BLaER1 (cell line): Measurements from ENCODE around the gene NPHP4.
A peak's percentile ranks its signal among the peaks of the same experiment; 100 is the strongest.

Experiments
- H3K27ac ChIP-seq: shearing (Covaris generic); formaldehyde crosslinking; 2 replicates; pipeline ENCODE4 v1.8.1; 2022
- H3K27me3 ChIP-seq: shearing (Covaris generic); formaldehyde crosslinking; 2 replicates; pipeline ENCODE4 v1.8.1; 2022
- H3K36me3 ChIP-seq: shearing (Covaris generic); formaldehyde crosslinking; 2 replicates; pipeline ENCODE4 v1.8.1; 2022
- H3K4me1 ChIP-seq: shearing (Covaris generic); formaldehyde crosslinking; 2 replicates; pipeline ENCODE4 v1.8.1; 2022
- H3K4me2 ChIP-seq: shearing (Covaris generic); formaldehyde crosslinking; 2 replicates; pipeline ENCODE4 v1.8.1; 2022
- H3K4me3 ChIP-seq: shearing (Covaris generic); formaldehyde crosslinking; 2 replicates; pipeline ENCODE4 v1.8.1; 2022
- H3K9ac ChIP-seq: shearing (Covaris generic); formaldehyde crosslinking; 2 replicates; pipeline ENCODE4 v1.8.1; 2022
- H3K9me3 ChIP-seq: shearing (Covaris generic); formaldehyde crosslinking; 2 replicates; pipeline ENCODE4 v1.8.1; 2022
- H4K20me1 ChIP-seq: shearing (Covaris generic); formaldehyde crosslinking; 2 replicates; pipeline ENCODE4 v1.8.1; 2022
- Cebpa-rat ChIP-seq: shearing (Covaris generic); IDR thresholded peaks from 2 replicates; pipeline ENCODE4 v1.8.1; 2022

Gene NPHP4

GRCh38 chr1:5840551-5841001, 151.6 kb downstream of the NPHP4 start:
- Histone ChIP-seq H4K20me1 (no peaks in the 10 kb centered on the region), H3K4me3 (no peak overlapping the region), H3K27me3 (no peaks in the 10 kb centered on the region), H3K27ac (no peak overlapping the region), H3K36me3 (no peaks in the 10 kb centered on the region), H3K4me2 (no peak overlapping the region), H3K9me3 (no peaks in the 10 kb centered on the region), H3K9ac (no peak overlapping the region), H3K4me1 (peaks cover 18% of the 10 kb centered on the region)
- no peak for TF ChIP-seq Cebpa-rat

GRCh38 chr1:5839881-5840550, 152.2 kb downstream of the NPHP4 start:
- Histone ChIP-seq H3K36me3 (no peaks in the 10 kb centered on the region), H3K9me3 (no peaks in the 10 kb centered on the region), H3K4me2 (no peak overlapping the region), H4K20me1 (no peaks in the 10 kb centered on the region), H3K4me1 (peaks cover 24% of the 10 kb centered on the region), H3K9ac (no peak overlapping the region), H3K4me3 (no peak overlapping the region), H3K27me3 (no peaks in the 10 kb centered on the region), H3K27ac (no peak overlapping the region)
- no peak for TF ChIP-seq Cebpa-rat

- no peak for TF ChIP-seq Cebpa-rat
- Histone ChIP-seq H3K4me2 (no peak overlapping the region), H3K9ac (no peak overlapping the region), H4K20me1 (no peaks in the 10 kb centered on the region), H3K27me3 (no peaks in the 10 kb centered on the region), H3K4me3 (no peak overlapping the region), H3K4me1 (peaks cover 31% of the 10 kb centered on the region), H3K9me3 (no peaks in the 10 kb centered on the region), H3K36me3 (no peaks in the 10 kb centered on the region), H3K27ac (no peak overlapping the region)
These were observed 152.9 kb downstream of the NPHP4 start for GRCh38 chr1:5839161-5839880.

GRCh38 chr1:5837976-5838653, 154.1 kb downstream of the NPHP4 start:
- Histone ChIP-seq H3K27me3 (no peaks in the 10 kb centered on the region), H3K27ac (no peak overlapping the region)

GRCh38 chr1:5836776-5837440, 155.3 kb downstream of the NPHP4 start:
- peak overlapping the region; percentile 35; the same call in 1 of the 2 replicates for H3K27ac ChIP-seq
- TF ChIP-seq Cebpa-rat: no peak
- H3K36me3 ChIP-seq: no peaks in the 10 kb centered on the region
- H4K20me1 ChIP-seq: no peaks in the 10 kb centered on the region
- H3K4me2 ChIP-seq: peak overlapping the region; percentile 81
- peak overlapping the region; percentile 20; the same call in 1 of the 2 replicates for H3K9ac ChIP-seq
- H3K4me3 ChIP-seq: no peak overlapping the region; the same call in 1 of the 2 replicates
- no peaks in the 10 kb centered on the region for H3K27me3 ChIP-seq
- no peaks in the 10 kb centered on the region for H3K9me3 ChIP-seq
- H3K4me1 ChIP-seq: peaks cover 46% of the 10 kb centered on the region

More at GRCh38 chr1:5837976-5838653, 154.1 kb downstream of the NPHP4 start:
- Histone ChIP-seq H4K20me1 (no peaks in the 10 kb centered on the region), H3K4me3 (no peak overlapping the region), H3K36me3 (no peaks in the 10 kb centered on the region), H3K4me1 (peaks cover 37% of the 10 kb centered on the region), H3K4me2 (no peak overlapping the region), H3K9me3 (no peaks in the 10 kb centered on the region), H3K9ac (no peak overlapping the region)
- no peak for TF ChIP-seq Cebpa-rat

- H3K27ac ChIP-seq: no peak overlapping the region
- no peak for TF ChIP-seq Cebpa-rat
- H3K4me1 ChIP-seq: peaks cover 64% of the 10 kb centered on the region
- H3K36me3 ChIP-seq: no peaks in the 10 kb centered on the region
- peak overlapping the region; percentile 81 for H3K4me2 ChIP-seq
- H3K9ac ChIP-seq: no peak overlapping the region
- H3K27me3 ChIP-seq: no peaks in the 10 kb centered on the region
- H3K9me3 ChIP-seq: no peaks in the 10 kb centered on the region
- H4K20me1 ChIP-seq: no peaks in the 10 kb centered on the region
- H3K4me3 ChIP-seq: no peak overlapping the region
These were observed 157.1 kb downstream of the NPHP4 start for GRCh38 chr1:5835179-5835562.

DNA sequence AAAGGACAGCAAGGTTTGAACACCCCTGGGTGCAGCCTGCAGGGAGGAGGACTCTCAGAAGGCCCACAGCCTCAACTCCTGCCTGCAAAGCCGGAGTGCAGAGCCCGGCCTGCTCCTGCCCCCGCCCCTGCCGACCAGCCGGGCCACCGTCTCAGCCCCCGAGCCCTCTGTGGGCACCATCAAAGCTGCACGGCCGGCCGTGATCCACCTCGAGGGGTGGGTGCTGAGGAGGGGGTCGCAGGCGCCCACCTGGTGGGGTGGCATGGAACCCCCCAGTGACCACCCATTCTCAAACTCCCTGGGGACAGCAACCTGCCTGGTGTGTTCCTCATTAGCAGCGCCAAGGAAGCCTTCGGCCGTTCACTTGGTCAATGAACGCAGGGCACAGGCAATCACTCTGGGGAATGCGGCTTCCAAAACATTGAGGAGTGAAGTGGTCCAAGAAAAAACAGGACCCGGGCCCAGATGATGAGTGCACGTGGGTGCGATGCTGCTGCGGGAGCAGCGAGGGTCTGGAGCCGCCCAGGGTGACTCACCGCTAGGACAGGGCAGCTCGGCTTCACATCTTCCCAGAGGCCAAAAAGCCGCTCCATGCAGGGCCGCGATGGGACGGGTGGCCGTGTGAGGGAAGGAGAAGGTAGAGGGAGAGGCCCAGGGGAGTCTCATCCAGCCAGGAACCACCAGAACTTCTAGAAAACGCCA, 157.6 kb downstream of the NPHP4 start:
- no peaks in the 10 kb centered on the region for H3K27me3 ChIP-seq
- H3K36me3 ChIP-seq: no peaks in the 10 kb centered on the region
- H3K4me3 ChIP-seq: no peak overlapping the region
- H4K20me1 ChIP-seq: no peaks in the 10 kb centered on the region
- H3K9ac ChIP-seq: no peak overlapping the region
- no peak for TF ChIP-seq Cebpa-rat
- H3K9me3 ChIP-seq: no peaks in the 10 kb centered on the region
- H3K4me1 ChIP-seq: peaks cover 68% of the 10 kb centered on the region
- no peak overlapping the region for H3K27ac ChIP-seq
- H3K4me2 ChIP-seq: peak overlapping the region; percentile 81; the same call in 1 of the 2 replicates

DNA sequence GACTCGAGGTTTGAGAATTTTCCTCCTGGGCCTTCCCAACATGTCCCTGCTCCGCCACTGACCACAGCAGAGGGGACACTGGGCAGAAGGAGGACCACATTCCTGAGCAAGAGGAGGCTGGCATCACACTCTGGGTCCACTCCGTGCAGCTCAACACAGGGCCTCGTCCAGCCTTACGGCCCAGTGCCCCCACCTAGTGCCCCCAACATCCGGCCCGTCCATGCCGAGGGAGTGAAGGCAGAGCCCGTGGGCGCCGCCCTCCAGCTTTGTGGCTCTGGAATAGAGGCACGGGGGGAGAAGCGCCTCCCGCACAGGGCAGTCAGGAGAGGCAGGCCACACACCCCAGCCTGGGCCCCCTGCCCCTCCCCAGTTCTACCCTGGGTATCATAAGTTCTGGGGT, 158.3 kb downstream of the NPHP4 start:
- Histone ChIP-seq H3K4me3 (no peak overlapping the region), H3K36me3 (no peaks in the 10 kb centered on the region), H4K20me1 (no peaks in the 10 kb centered on the region), H3K9me3 (no peaks in the 10 kb centered on the region), H3K27me3 (no peaks in the 10 kb centered on the region), H3K4me2 (peak overlapping the region; percentile 26; the same call in 1 of the 2 replicates), H3K4me1 (peaks cover 76% of the 10 kb centered on the region), H3K9ac (no peak overlapping the region), H3K27ac (no peak overlapping the region)
- TF ChIP-seq Cebpa-rat: no peak
